ENCODE results near the gene DOCK11. TPM values are rescaled to one million over a fixed set of nuclear protein-coding genes. Genes with fewer than 3 reads are reported as not detected.

Gene DOCK11
- total and polyA plus RNA-seq, 2 of the 4 experiments (the other 2 are of a cell fraction): 3.9 to 13.1 TPM

- DNase-seq: peak; percentile 36
- H2AK5ac ChIP-seq (ENCODE audit: low read depth, low read length): no peak overlapping the region
- BruUV-seq (replicated peaks): no TSS peak
- no peaks in the 10 kb centered on the region for H3K27me3 ChIP-seq (ENCODE audit: control insufficient read depth, insufficient read depth, low read length)
- ChIA-PET CTCF (no interaction called here), POLR2A (ENCODE audit: unreplicated experiment) (no interaction called here)
- no peaks in the 10 kb centered on the region for H3K9me1 ChIP-seq (ENCODE audit: insufficient read depth, low read length)
- no peak overlapping the region for H3K4ac ChIP-seq (ENCODE audit: low read depth, low read length)
- dilution Hi-C loops (cut with HindIII; ENCODE audit: low sequenced_read_pairs, unreplicated experiment) (no loop called here), intact Hi-C loops (cut with micrococcal nuclease) (no loop called here), in situ Hi-C loops (cut with MboI; ENCODE audit: low sequenced_read_pairs) (no loop called here)
- no peak overlapping the region for H2BK5ac ChIP-seq (ENCODE audit: low read depth, low read length, poor library complexity, severe bottlenecking)
- no peak overlapping the region for H3K27ac ChIP-seq (ENCODE audit: insufficient read depth, low read length)
- no peak overlapping the region for H3K18ac ChIP-seq (ENCODE audit: low read depth, low read length)
- no peak for TF ChIP-seq CHD1 (IDR thresholded peaks at IDR 0.05; ENCODE audit: low read depth, low read length)
- no peak for TF ChIP-seq USF2 (IDR thresholded peaks at IDR 0.05; ENCODE audit: low read depth, low read length)
- no peak for TF ChIP-seq RAD21 (IDR thresholded peaks at IDR 0.05; ENCODE audit: low read length)
- no peak for TF ChIP-seq POLR2A (IDR thresholded peaks at IDR 0.05; ENCODE audit: low read depth, low read length)
- TF ChIP-seq CEBPB (IDR thresholded peaks at IDR 0.05; ENCODE audit: low read depth, low read length): no peak
- TF ChIP-seq MAFK (IDR thresholded peaks at IDR 0.05; ENCODE audit: low read depth, low read length): no peak
- TF ChIP-seq MAZ (IDR thresholded peaks at IDR 0.05; ENCODE audit: borderline replicate concordance, low read depth, low read length): no peak
- TF ChIP-seq ELK1 (IDR thresholded peaks at IDR 0.05; ENCODE audit: borderline replicate concordance, low read depth, low read length): no peak
- TF ChIP-seq FOS (IDR thresholded peaks at IDR 0.05; ENCODE audit: low read depth, low read length): no peak
- no peak overlapping the region for H3K56ac ChIP-seq (ENCODE audit: extremely low read depth, insufficient read depth, low read length)
- peaks cover 1% of the 10 kb centered on the region; the same call in 1 of the 2 replicates for H3K4me1 ChIP-seq (ENCODE audit: control insufficient read depth, insufficient read depth, low read length)
- H3K23ac ChIP-seq (ENCODE audit: low read depth, low read length): no peak overlapping the region
- no peak overlapping the region for H3K4me2 ChIP-seq (ENCODE audit: low read depth, low read length)
- no peaks in the 10 kb centered on the region for H3K36me3 ChIP-seq (ENCODE audit: control insufficient read depth, insufficient read depth, low read length)
- no peak for ATAC-seq (ENCODE audit: low read depth)
- no peaks in the 10 kb centered on the region for H3K79me1 ChIP-seq (ENCODE audit: low read depth in 1 of 2, low read length in 2 of 2)
- no peak overlapping the region for H3K14ac ChIP-seq (replicated peaks; ENCODE audit: low read depth, low read length)
- no peak overlapping the region for H2BK20ac ChIP-seq (ENCODE audit: low read depth, low read length)
- no peaks in the 10 kb centered on the region for H3K9me3 ChIP-seq (ENCODE audit: control insufficient read depth, insufficient read depth, low read length)
- H3K9ac ChIP-seq (ENCODE audit: low read depth, low read length): no peak overlapping the region
- H2BK120ac ChIP-seq (ENCODE audit: low read depth, low read length): no peak overlapping the region
- no peak overlapping the region for H2BK15ac ChIP-seq (ENCODE audit: low read depth, low read length)
- no peaks in the 10 kb centered on the region for H4K20me1 ChIP-seq (ENCODE audit: insufficient read depth, low read length)
- no peak overlapping the region for H3K4me3 ChIP-seq (ENCODE audit: insufficient read depth, low read depth, low read length)
- H4K5ac ChIP-seq (ENCODE audit: low read depth, low read length): no peak overlapping the region
- H4K91ac ChIP-seq (ENCODE audit: insufficient read depth, low read depth, low read length): no peak overlapping the region
- no CpG with 5 or more reads among the region's 5 CpGs for WGBS, 2 experiments (ENCODE audit: extremely low coverage in 2 of 2, insufficient read length in 1 of 2)
- no peak overlapping the region for H4K8ac ChIP-seq (ENCODE audit: low read depth in 2 of 2, low read length in 2 of 2)
- H2AK9ac ChIP-seq (replicated peaks; ENCODE audit: low read depth, low read length, poor library complexity): no peak overlapping the region
- H2AFZ ChIP-seq (replicated peaks; ENCODE audit: low read length, poor library complexity): no peak overlapping the region
Measured at GRCh38 chrX:118698516-118699170, 203.0 kb downstream of the DOCK11 start.
